ENCODE results near the gene AMZ1. TPM values are rescaled to one million over a fixed set of nuclear protein-coding genes. Genes with fewer than 3 reads are reported as not detected.
"Not testable (repeated sequence)": the region's sequence is repeated elsewhere in the genome, so short reads cannot be mapped to it uniquely, and the experiment has no call there.

The AMZ1 gene
- total RNA-seq, 1 donor from 2014 or later: 0.11 TPM

- no peak for DNase-seq (ENCODE audit: low read depth)
Observed at GRCh38 chr7:2666588-2667250, 21.3 kb upstream of the AMZ1 start.

GRCh38 chr7:2667843-2668242, 20.2 kb upstream of the AMZ1 start:
- DNase-seq (ENCODE audit: low read depth): no peak

DNA sequence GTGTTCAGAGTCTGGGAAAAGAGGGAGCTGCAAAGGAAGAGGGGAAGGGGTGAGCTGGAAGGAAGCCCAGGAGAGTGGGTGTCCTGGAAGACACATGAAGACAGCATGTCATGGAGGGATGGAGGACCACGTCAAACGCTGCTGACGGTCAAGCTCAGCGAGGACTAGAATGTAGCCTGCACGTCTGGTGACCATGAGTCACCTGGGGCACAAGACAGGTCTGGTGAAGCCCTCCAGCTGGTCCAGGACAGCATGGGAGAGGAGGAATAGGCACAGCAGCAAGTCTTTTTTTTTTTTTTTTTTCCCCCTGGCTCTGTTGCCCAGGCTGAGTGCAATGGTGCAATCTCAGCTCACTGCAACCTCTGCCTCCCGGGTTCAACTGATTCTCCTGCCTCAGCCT, 19.6 kb upstream of the AMZ1 start:
- peak; percentile 24 for DNase-seq (ENCODE audit: low read depth)

DNA sequence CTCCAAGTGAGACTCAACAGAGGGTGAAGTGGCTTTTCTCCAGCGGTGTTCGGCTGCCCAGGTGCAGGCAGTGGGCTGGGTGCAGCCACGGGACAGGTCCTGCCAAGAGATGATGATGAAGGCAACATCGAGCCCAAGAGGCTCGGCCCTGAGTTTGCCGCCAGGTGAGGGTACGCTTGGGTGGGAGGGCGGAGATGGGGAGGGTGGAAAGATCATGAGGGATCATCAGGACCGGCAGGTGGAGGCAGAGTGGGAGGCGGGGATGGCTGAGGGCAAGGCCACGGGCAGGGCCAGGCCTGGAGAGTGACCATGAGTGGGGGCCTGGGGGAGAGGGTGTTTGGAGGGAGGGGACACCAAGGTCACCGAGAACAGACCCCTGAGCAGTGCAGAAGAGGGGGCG, 17.8 kb upstream of the AMZ1 start:
- DNase-seq (ENCODE audit: low read depth): no peak

DNA sequence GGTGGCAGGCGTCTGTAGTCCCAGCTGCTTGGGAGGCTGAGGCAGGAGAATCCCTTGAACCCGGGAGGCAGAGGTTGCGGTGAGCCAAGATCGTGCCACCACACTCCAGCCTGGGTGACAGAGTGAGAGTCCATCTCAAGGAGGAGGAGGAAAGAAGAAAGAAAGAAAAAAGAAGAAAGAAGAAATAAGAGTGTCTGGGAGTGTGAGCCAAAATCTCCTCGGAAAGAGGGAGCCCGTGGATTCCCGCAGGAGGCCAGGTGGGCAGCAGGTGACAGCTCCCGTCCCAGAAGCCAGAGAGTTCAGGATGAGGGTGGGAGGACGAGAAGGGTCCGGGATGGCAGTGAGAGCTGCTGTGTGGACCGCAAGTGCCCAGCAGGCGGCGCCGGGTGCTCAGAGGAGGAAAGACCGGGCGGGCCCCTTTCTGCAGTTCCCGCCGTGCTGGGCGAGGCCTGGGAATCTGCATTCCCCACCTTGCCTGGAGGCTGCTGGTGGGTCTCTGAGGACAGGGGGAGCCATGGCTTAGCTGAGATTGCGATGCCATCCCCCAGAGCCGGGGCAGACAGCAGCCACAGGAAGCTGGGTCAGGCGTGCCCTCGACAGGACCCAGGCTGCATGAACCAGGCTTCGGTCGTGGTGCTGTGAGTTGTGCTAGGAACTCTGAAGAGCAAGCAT, 17.1 kb upstream of the AMZ1 start:
- peak; percentile 77 for DNase-seq (ENCODE audit: low read depth)

DNA sequence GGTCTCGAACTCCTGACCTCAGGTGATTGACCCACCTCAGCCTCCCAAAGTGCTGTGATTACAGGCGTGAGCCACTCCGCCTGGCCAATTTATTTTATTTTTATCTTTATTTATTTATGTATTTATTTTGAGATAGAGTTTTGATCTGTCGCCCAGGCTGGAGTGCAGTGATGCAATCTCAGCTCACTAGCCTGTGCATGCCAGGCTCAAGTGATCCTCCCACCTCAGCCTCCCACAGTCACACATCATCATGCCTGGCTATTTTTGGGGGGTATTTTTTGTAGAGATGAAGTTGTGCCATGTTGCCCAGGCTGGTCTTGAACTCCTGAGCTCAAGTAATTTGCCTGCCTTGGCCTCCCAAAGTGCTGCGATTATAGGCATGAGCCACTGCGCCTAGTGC, 14.8 kb upstream of the AMZ1 start:
- DNase-seq (ENCODE audit: low read depth): not testable (repeated sequence)

DNA sequence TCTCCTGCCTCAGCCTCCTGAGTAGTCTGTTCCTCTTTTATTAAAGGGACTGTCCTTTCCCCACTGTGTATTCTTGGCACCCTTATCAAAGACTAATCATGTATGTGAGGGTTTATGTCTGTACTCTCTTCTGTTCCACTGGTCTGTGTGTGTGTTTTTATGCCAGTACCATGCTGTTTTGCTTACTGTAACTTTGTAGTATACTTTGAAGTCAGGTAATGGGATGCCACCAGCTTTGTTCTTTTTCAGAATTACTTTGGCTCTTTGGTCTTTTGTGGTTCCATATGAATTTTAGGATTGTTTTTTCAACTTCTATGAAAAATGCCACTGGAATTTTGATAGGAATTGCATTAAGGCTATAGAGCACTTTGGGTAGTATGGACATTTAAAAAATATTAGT, 14.1 kb upstream of the AMZ1 start:
- no peak for DNase-seq (ENCODE audit: low read depth)

GRCh38 chr7:2675256-2675764, 12.7 kb upstream of the AMZ1 start:
- DNase-seq (ENCODE audit: low read depth): peak; percentile 43

GRCh38 chr7:2676576-2676975, 11.4 kb upstream of the AMZ1 start:
- DNase-seq (ENCODE audit: low read depth): not testable (repeated sequence)

GRCh38 chr7:2678454-2678853, 9.5 kb upstream of the AMZ1 start:
- not testable (repeated sequence) for DNase-seq (ENCODE audit: low read depth)

- not testable (repeated sequence) for DNase-seq (ENCODE audit: low read depth)
Observed at GRCh38 chr7:2679135-2680127, 8.6 kb upstream of the AMZ1 start.

GRCh38 chr7:2680256-2680655, 7.7 kb upstream of the AMZ1 start:
- no peak for DNase-seq (ENCODE audit: low read depth)

DNA sequence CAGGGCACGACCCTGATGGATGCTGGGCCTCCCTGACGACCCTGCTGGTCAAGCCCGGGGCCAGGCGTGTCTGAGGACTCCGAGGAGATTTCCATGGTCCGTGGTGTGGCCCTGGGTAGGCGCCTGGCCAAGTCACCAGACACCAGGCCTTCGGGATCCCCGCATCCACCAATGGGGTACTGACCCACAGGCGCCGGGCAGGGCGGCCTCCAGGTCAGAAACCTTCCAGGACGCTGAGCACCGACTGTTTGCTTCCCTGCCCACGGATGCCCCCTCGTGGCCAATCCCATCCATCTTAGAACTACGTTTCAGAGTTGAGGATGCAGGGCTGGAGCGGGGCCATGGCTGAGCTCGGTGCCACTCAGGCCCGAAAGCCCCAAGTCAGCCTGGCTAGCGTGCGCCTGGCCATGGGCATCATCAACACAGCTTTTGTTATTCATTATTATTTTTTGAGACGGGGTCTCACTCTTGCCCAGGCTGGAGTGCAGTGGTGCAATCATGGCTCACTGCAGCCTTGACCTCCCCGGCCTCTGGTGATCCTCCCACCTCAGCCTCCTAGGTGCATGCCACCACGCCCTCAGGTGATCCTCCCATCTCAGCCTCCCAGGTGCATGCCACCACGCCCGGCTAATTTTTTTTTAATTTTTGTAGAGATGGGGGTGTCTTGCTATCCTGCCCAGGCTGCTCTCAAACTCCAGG, 7.1 kb upstream of the AMZ1 start:
- DNase-seq (ENCODE audit: low read depth): peak; percentile 52

DNA sequence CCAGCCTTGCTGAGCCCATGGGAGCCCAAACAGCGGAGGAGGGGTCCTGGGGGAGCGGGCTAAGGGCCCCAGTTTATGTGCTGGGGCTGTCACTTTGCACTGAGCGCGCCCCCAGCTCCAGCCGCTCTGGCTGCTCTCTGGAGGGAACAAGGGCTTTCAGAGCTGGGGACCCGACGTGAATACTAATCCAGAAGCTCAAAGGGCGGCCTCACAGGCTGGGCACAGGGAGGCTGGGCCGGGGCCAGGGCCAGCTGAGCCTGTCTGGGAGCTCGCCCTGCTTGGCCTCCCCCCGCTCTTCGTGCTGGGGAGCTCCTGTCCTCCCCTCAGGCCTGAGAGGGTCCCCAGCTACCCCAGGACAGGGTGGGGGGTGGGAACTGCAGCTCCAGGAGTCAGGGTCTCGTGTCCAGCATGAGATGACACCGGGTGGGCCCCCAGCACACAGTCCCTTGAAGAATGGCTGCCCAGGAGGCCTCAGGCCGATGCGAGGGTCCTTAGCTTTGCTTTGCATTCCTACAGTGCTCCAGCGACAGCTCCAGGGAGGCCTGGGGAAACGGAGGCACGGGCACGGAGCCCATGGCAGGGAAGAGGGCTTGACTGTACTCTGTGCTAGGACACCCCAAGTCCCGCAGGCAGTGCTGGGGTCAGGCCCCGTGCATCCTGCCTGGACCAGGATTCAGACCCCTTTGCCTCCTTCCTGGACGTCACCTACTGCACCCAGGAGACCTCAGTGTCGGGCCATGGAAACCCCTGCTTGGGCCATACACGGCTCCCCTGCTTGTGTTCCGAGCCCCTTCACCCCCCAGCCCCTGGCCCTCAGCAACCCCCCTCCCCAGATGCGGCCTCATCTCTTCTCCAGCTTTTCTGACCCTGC, 5.8 kb upstream of the AMZ1 start:
- no peak for DNase-seq (ENCODE audit: low read depth)

GRCh38 chr7:2684501-2684900, 3.5 kb upstream of the AMZ1 start:
- DNase-seq (ENCODE audit: low read depth): no peak

DNA sequence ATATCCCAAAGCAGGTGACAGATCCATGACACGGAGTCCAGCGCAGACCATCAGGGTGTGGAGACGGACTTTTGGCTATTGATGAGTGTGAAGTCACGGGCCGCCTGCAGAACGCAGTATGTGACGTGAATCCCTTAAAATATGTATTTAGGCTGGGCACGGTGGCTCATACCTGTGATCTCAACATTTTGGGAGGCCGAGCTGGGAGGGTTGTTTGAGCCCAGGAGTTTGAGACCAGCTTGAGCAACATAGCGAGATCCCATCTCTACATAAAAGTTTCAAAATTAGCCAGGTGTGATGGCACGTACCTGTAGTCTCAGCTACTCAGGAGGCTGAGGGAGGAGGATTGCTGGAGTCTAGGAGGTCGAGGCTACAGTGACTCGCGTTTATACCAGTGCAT, 1.9 kb upstream of the AMZ1 start:
- DNase-seq (ENCODE audit: low read depth): no peak

DNA sequence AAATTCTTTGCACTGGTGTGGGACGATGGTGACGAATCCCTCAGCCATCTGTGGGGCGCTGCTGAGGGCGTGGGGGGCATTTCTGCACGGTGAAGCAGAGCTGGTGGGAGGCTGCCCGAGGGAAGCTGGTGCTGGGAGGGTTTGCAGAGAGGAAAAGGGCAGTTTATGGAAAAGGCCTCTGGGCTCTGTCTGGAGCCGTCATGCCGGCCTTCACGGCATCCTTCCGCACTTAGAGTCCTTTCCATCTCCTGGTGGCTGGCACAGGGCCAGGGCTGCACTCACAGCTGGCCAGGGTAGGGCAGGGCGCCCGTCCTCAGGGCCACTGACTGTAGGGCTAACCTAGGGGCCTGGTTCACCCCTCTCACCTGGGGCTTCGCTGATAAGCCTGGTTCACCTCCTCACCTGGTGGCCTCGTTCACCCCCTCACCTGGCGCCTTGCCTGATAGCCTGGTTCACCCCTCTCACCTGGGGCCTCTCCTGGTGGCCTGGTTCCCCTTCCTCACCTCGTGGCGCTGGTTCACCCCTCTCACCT, 598 bp upstream of the AMZ1 start:
- DNase-seq (ENCODE audit: low read depth): peak; percentile 50

DNA sequence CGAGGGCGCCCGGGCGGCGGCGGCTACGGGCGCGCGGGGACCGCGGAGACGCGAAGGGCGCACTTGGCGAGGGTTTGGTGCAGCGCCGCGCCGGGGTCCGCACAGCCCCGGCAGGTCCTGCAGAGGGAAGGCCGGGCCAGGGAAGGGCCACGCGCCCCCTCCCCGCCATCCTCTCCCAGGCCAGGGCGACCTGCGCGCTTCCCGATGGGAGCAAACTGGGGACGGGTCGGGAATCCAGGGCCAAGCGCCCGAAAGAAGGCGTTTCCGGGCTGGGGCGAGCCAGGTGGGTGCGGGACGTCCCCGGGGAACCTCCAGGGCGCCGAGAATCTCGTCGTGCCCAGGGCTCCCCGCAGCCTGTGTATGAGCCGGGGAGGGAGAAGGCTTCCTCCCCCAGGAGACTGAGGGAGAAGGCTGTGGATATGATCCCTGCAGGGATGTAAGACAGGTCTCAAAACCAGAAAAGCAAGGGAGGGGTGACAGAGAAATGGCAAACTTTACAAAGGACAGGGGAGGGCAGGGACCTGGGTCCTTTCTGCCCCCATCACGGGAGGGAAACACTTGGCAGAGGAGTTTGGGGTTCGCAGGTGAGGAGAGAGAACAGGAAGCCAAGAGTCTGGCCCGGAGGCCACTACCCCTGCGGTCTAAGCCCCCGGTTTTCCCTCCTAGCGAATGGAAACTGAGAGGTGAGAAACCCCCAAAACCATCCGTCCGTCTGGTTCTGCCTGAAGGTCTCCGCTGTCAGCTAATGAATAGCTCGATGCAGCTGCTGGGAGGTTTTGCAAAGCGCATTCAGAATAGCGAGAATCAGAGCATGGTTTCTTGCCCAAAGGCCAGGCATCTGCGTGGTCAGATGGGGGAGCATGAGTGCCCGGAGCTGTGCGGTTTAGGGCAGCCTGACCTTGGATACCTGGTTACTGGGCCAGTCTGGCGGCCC, 674 bp downstream of the AMZ1 start:
- DNase-seq (ENCODE audit: low read depth): peak; percentile 65
